Activated CD4-positive, alpha-beta T cell treated with anti-CD3 and anti-CD28 coated beads, Interleukin-2, Interleukin-6, amounts not matched to agents 100 ng/mL and 50 ng/mL, durations not matched to agents 16 hours and 8 hours (primary cell): Measurements from ENCODE around the gene ANAPC1.
"Not testable (repeated sequence)": the region's sequence is repeated elsewhere in the genome, so short reads cannot be mapped to it uniquely, and the experiment has no call there.

Experiments used
- DNase-seq: peaks from one replicate; pipeline ENCODE4 v3.0.0-alpha.2; 2020

ANAPC1 gene

GRCh38 chr2:111883661-111884591 is at the start of gene ANAPC1:
Gene ANAPC1, minus strand, starts transcription at chr2:111884193. Its CDS starts 3,368 bp downstream, at chr2:111880825.
- DNase-seq: peak; percentile 94

GRCh38 chr2:111932841-111933291 is 48.9 kb upstream of the ANAPC1 start:
- no peak for DNase-seq

- DNase-seq: peak; percentile 84
These were observed 46.9 kb upstream of the ANAPC1 start for GRCh38 chr2:111930875-111931274.

- DNase-seq: peak; percentile 56
These were observed 46.4 kb upstream of the ANAPC1 start for GRCh38 chr2:111930409-111930808.

- DNase-seq: no peak
These were observed 43.7 kb upstream of the ANAPC1 start for GRCh38 chr2:111927723-111928122.

GRCh38 chr2:111924617-111925107 is 40.7 kb upstream of the ANAPC1 start:
- DNase-seq: no peak

- no peak for DNase-seq
These were observed 39.3 kb upstream of the ANAPC1 start for GRCh38 chr2:111923276-111923804.

GRCh38 chr2:111919794-111920608 is 36.0 kb upstream of the ANAPC1 start:
- no peak for DNase-seq

- DNase-seq: no peak
These were observed 35.4 kb upstream of the ANAPC1 start for GRCh38 chr2:111919365-111919764.

GRCh38 chr2:111918383-111918806 is 34.4 kb upstream of the ANAPC1 start:
- no peak for DNase-seq

GRCh38 chr2:111917106-111917505 is 33.1 kb upstream of the ANAPC1 start:
- no peak for DNase-seq

GRCh38 chr2:111912547-111912946 is 28.6 kb upstream of the ANAPC1 start:
- no peak for DNase-seq

GRCh38 chr2:111911295-111911977 is 27.4 kb upstream of the ANAPC1 start:
- not testable (repeated sequence) for DNase-seq

GRCh38 chr2:111910609-111911277 is 26.8 kb upstream of the ANAPC1 start:
- no peak for DNase-seq

GRCh38 chr2:111909997-111910396 is 26.0 kb upstream of the ANAPC1 start:
- not testable (repeated sequence) for DNase-seq

GRCh38 chr2:111909079-111909478 is 25.1 kb upstream of the ANAPC1 start:
- no peak for DNase-seq

- DNase-seq: no peak
These were observed 24.6 kb upstream of the ANAPC1 start for GRCh38 chr2:111908578-111908977.

- no peak for DNase-seq
These were observed 22.2 kb upstream of the ANAPC1 start for GRCh38 chr2:111905990-111906735.

- not testable (repeated sequence) for DNase-seq
These were observed 21.5 kb upstream of the ANAPC1 start for GRCh38 chr2:111905475-111905869.

- no peak for DNase-seq
These were observed 20.9 kb upstream of the ANAPC1 start for GRCh38 chr2:111904726-111905474.
